Vagina (tissue), 2 donors: ENCODE data around the gene GNAS-AS1. TPM values are rescaled to one million over a fixed set of nuclear protein-coding genes. Genes with fewer than 3 reads are reported as not detected.

Experiments used
- DNase-seq, 2 donors: peaks; one replicate each; pipeline ENCODE4 v3.0.0-alpha.2; 2017; ENCODE audit errors: extremely low spot score in 2 of 2
- H3K27ac ChIP-seq: fragments of 200-600 bp; sonication (generic); one replicate; pipeline ENCODE4 v1.5.1; 2019
- H3K27me3 ChIP-seq: fragments of 200-600 bp; sonication (generic); one replicate; pipeline ENCODE4 v1.5.1; 2019
- H3K36me3 ChIP-seq, 2 donors: fragments of 200-600 bp; sonication (generic); one replicate each; pipeline ENCODE4 v1.5.1; 2017 to 2019
- H3K4me1 ChIP-seq: fragments of 200-600 bp; sonication (generic); one replicate; pipeline ENCODE4 v1.5.1; 2019
- H3K4me3 ChIP-seq, 2 donors: fragments of 200-600 bp; sonication (generic); 1 replicate in 1 of 2; 2 replicates in 1 of 2; pipeline ENCODE4 v1.5.1; 2016 to 2019
- H3K9me3 ChIP-seq: fragments of 200-600 bp; sonication (generic); one replicate; pipeline ENCODE4 v1.5.1; 2019
- POLR2A ChIP-seq, 2 donors: fragments of 450-650 bp; IDR thresholded peaks; one replicate each; pipeline ENCODE4 v1.6.1; 2017; ENCODE audit warnings: antibody characterized with exemption in 2 of 2, mild to moderate bottlenecking in 2 of 2, moderate library complexity in 2 of 2
- POLR2AphosphoS5 ChIP-seq, 2 donors: sonication (generic); formaldehyde crosslinking; IDR thresholded peaks; one replicate each; pipeline ENCODE4 v1.9.0; 2017; ENCODE audit warnings: antibody characterized with exemption in 2 of 2, mild to moderate bottlenecking in 2 of 2, low read depth in 1 of 2; ENCODE audit not compliant: insufficient read depth in 1 of 2
- intact Hi-C: fragments of 100-400 bp; cut with DNase I; formaldehyde crosslinking; loops from one replicate; pipeline ENCODE4 v1.15.1; 2023
- total RNA-seq: library from RNA; depleted of rRNA; stranded (reverse); fragments of >200 nt; gene quantifications from one replicate; pipeline ENCODE4 v1.2.3, GENCODE V29; 2016
- TF ChIP-seq, protein P1 (sequence below), 3 experiments: fragments of 450-650 bp in 2 of 3; fragments of 200-600 bp in 1 of 3; sonication (generic) in 1 of 3; IDR thresholded peaks; one replicate each; pipeline ENCODE4 v1.5.1; 2017 to 2019; ENCODE audit warnings: antibody characterized with exemption in 3 of 3, mild to moderate bottlenecking in 2 of 3, moderate library complexity in 2 of 3

The GNAS-AS1 gene
- total RNA-seq, result not detected

GRCh38 chr20:58850693-58851174 lies at the start of gene GNAS-AS1:
Gene GNAS-AS1, minus strand, starts transcription at chr20:58850902.
- no peak for DNase-seq
- peaks cover 3% of the 10 kb centered on the region for H3K27me3 ChIP-seq

GRCh38 chr20:58900397-58900796 lies 49.7 kb upstream of the GNAS-AS1 start:
- TF ChIP-seq POLR2AphosphoS5 (IDR thresholded peaks at IDR 0.05; ENCODE audit: insufficient read depth in 1 of 2, low read depth in 1 of 2) (no peak), POLR2A (IDR thresholded peaks at IDR 0.05) (no peak)
- TF ChIP-seq, protein P1, sequence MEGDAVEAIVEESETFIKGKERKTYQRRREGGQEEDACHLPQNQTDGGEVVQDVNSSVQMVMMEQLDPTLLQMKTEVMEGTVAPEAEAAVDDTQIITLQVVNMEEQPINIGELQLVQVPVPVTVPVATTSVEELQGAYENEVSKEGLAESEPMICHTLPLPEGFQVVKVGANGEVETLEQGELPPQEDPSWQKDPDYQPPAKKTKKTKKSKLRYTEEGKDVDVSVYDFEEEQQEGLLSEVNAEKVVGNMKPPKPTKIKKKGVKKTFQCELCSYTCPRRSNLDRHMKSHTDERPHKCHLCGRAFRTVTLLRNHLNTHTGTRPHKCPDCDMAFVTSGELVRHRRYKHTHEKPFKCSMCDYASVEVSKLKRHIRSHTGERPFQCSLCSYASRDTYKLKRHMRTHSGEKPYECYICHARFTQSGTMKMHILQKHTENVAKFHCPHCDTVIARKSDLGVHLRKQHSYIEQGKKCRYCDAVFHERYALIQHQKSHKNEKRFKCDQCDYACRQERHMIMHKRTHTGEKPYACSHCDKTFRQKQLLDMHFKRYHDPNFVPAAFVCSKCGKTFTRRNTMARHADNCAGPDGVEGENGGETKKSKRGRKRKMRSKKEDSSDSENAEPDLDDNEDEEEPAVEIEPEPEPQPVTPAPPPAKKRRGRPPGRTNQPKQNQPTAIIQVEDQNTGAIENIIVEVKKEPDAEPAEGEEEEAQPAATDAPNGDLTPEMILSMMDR (IDR thresholded peaks at IDR 0.05), result no peak
- intact Hi-C loops, result no loop called here
- Histone ChIP-seq H3K4me3 (no peak overlapping the region), H3K27ac (no peak overlapping the region), H3K9me3 (no peaks in the 10 kb centered on the region), H3K4me1 (peaks cover 77% of the 10 kb centered on the region), H3K36me3 (peaks cover 0 to 49% of the 10 kb centered on the region in 2 donors), H3K27me3 (no peaks in the 10 kb centered on the region)
- no peak for DNase-seq

More at GRCh38 chr20:58850693-58851174, at the start of gene GNAS-AS1:
- H3K9me3 ChIP-seq, result no peaks in the 10 kb centered on the region
- H3K4me3 ChIP-seq, result peak within 1 kb of the TSS; percentile 45 to 47
- intact Hi-C loops, result no loop called here
- no peak within 1 kb of the TSS for H3K27ac ChIP-seq
- TF ChIP-seq, protein P1 (IDR thresholded peaks at IDR 0.05), result no peak
- TF ChIP-seq POLR2AphosphoS5 (IDR thresholded peaks at IDR 0.05; ENCODE audit: insufficient read depth in 1 of 2, low read depth in 1 of 2) (no peak), POLR2A (IDR thresholded peaks at IDR 0.05) (no peak)
- peaks cover 34% of the 10 kb centered on the region for H3K4me1 ChIP-seq
- H3K36me3 ChIP-seq, result no peaks in the 10 kb centered on the region

- Histone ChIP-seq H3K27ac (no peak overlapping the region), H3K4me1 (peaks cover 86% of the 10 kb centered on the region), H3K4me3 (no peak overlapping the region), H3K27me3 (no peaks in the 10 kb centered on the region), H3K36me3 (peaks cover 0 to 41% of the 10 kb centered on the region in 2 donors), H3K9me3 (no peaks in the 10 kb centered on the region)
- intact Hi-C loops, result no loop called here
- DNase-seq, result no peak
- TF ChIP-seq POLR2A (IDR thresholded peaks at IDR 0.05) (no peak), POLR2AphosphoS5 (IDR thresholded peaks at IDR 0.05; ENCODE audit: insufficient read depth in 1 of 2, low read depth in 1 of 2) (no peak)
- TF ChIP-seq, protein P1 (IDR thresholded peaks at IDR 0.05), result no peak
Observed at GRCh38 chr20:58899512-58899911, 48.8 kb upstream of the GNAS-AS1 start.

DNA sequence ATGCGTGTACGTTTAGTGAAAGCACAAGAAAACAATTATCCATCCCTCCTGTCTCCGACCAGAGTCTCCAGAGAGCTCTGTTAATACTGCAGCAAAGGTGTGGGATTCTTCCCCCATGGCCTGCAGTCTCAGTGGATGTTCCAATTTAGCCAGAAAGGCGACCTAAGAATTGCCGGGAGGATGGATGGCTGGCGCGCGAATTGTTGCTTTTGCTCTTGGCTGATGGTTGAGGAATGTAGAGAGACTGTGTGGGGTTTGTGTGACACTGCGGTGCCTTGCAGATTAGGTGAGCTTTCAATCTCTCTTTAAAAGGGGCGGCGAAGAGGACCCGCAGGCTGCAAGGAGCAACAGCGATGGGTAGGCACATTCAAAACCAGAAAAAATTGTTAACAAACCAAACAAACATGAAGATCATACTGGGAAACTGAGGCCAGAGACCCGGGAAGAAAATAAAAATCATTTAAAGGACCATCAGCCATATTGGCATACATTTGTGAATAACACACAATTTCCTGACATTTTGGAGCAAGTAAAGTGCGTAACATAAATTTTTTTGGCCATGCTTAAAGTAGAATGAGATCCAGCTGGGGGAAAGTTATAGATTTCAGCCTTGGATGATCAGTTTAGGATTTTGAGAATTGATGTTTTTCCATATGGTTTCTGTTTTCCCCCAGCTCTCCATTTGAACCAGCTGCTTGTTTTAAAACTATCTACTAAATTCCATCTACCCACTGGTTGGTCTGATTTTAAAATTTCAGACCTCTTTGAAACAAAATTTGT lies 48.1 kb upstream of the GNAS-AS1 start:
- no peaks in the 10 kb centered on the region for H3K27me3 ChIP-seq
- TF ChIP-seq, protein P1 (IDR thresholded peaks at IDR 0.05), result no peak
- no peak for TF ChIP-seq POLR2A (IDR thresholded peaks at IDR 0.05)
- no peak for TF ChIP-seq POLR2AphosphoS5 (IDR thresholded peaks at IDR 0.05; ENCODE audit: insufficient read depth in 1 of 2, low read depth in 1 of 2)
- no peaks in the 10 kb centered on the region for H3K9me3 ChIP-seq
- H3K36me3 ChIP-seq, result peaks cover 0 to 34% of the 10 kb centered on the region in 2 donors
- no peak overlapping the region for H3K27ac ChIP-seq
- H3K4me1 ChIP-seq, result peaks cover 93% of the 10 kb centered on the region
- H3K4me3 ChIP-seq, result no peak overlapping the region
- intact Hi-C loops, result no loop called here
- DNase-seq, result no peak

DNA sequence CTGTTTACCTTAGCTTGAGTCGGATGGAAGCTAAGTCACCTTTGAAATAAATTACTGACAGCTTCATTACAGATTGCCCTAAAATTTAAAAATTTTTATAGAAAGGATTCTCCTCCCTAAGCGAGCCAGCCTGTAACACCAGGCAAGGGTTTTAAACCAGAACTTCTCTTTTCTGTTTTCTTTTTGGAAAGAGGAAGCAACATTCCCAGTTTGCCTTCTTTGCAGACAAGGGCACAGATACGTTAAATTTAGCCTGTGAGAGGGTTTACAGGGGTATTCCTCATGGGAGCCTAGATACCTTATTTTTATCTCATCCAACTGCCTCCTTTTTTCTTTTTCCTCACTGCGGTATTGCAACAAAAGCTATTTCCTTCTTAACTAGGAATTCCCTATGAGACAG lies 46.8 kb upstream of the GNAS-AS1 start:
- intact Hi-C loops, result no loop called here
- TF ChIP-seq POLR2A (IDR thresholded peaks at IDR 0.05), result no peak
- no peak for TF ChIP-seq POLR2AphosphoS5 (IDR thresholded peaks at IDR 0.05; ENCODE audit: insufficient read depth in 1 of 2, low read depth in 1 of 2)
- TF ChIP-seq, protein P1 (IDR thresholded peaks at IDR 0.05), result no peak
- Histone ChIP-seq H3K4me3 (no peak overlapping the region), H3K27ac (no peak overlapping the region), H3K9me3 (no peaks in the 10 kb centered on the region), H3K4me1 (peaks cover 91% of the 10 kb centered on the region), H3K36me3 (peaks cover 0 to 26% of the 10 kb centered on the region in 2 donors), H3K27me3 (no peaks in the 10 kb centered on the region)
- DNase-seq, result no peak
